Activated gamma-delta T cell treated with anti-CD3 and anti-CD28 coated beads, Interleukin-2, amount 50 U/mL, for 16 hours (primary cell): Measurements from ENCODE around the gene USF2.
A peak's percentile ranks its signal among the peaks of the same experiment; 100 is the strongest.

Experiments used
- DNase-seq: peaks from one replicate; pipeline ENCODE4 v3.0.0-alpha.2; 2020; ENCODE audit warnings: low read depth

Gene USF2

GRCh38 chr19:35241417-35241816 lies 27.3 kb upstream of the USF2 start:
- DNase-seq: no peak

DNA sequence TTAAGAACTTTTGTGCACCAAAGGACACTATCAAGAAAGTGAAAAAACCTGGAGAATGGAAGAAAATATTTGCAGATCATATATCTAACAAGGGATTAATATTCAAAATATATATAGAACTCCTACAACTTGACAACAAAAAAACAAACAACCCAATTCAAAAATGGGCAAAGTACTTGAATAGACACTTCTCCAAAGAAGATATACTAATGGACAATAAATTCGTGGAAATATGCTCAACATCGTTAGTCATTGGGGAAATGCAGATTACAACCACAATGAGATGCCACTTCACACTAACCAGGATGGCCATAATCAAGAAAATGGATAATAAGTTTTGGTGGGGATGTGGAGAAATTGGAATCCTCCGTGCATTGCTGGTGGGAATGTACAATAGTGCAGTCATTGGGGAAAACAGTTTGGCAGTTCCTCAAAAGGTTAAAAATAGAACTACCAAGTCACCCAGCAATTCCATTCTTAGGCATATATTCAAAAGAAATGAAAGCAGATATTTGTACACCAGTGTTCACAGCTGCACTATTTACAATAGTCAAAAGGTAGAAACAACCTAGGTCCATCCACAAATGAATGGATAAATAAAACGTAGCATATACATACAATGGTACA lies 22.2 kb upstream of the USF2 start:
- no peak for DNase-seq

DNA sequence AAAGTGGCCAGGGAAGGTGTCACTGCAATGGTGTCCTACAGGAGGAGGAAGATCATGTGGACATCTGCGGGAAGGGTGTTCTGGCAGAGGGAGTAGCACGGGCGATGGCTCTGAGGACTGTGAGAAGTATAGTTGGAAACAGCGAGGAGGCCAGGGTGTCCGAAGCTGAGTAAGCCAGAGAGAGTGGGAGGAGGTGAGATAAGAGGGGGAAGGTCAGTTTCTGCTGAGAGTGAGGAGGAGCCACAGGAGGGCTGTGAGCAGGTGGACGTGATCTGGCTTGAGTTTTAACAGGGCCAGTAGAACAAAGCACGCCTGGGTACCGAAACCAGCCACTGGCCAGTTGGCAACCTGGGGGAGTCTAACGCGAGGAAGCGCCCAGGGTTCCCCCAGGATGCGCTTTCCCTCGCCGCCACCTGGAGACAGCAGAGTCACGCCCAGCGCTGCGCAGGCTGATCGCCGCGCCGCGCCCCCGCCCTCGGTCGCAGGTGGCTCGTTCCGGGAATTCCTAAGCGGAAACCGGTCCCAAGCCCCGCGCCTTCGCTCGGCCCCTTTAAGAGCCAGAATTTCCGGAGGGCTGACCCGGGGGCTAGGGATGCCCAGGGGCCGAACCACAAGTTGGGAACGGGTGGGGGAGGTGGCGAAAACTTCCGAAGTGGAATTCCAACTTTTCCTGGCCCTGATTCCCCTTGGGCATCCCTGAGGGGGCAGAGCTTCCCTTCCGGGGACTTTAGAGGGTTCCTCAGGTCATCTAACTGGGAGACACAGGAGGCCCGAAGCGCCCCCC lies 21.0 kb upstream of the USF2 start:
- DNase-seq: no peak

- DNase-seq: peak; percentile 62
Observed at GRCh38 chr19:35248310-35249145, 20.2 kb upstream of the USF2 start, which contains the start of gene LSR. Gene LSR (plus strand): TSS chr19:35249002. CDS start chr19:35249023, 21 bp downstream.

GRCh38 chr19:35249146-35249847 lies 19.5 kb upstream of the USF2 start:
- no peak for DNase-seq

DNA sequence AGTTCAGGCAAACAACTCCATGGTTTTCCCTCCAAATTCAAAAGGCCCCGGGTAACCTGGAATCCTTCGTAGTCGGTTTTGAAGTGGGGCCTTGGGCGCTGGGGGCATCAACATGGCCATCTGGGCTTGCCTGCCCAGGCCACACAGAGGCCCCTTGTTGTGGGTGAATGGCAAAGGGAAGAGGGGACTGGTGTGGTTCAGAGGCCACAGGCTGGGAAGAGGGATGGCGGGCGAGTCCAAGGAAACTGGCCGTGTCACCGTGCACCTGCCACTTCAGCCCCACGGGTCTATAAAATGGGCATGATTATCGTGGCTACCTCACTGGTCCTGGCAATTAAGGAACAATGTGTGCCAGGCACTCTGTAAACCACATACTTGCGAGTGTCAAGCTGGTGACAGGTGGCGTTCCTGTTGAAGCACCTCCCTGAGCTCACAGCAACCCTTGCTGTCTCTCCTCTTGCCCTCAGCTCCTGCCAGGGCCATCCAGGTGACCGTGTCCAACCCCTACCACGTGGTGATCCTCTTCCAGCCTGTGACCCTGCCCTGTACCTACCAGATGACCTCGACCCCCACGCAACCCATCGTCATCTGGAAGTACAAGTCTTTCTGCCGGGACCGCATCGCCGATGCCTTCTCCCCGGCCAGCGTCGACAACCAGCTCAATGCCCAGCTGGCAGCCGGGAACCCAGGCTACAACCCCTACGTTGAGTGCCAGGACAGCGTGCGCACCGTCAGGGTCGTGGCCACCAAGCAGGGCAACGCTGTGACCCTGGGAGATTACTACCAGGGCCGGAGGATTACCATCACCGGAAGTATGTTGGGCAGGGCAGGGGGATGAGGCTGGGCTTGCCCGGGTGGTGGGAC lies 18.7 kb upstream of the USF2 start:
- DNase-seq: no peak

DNA sequence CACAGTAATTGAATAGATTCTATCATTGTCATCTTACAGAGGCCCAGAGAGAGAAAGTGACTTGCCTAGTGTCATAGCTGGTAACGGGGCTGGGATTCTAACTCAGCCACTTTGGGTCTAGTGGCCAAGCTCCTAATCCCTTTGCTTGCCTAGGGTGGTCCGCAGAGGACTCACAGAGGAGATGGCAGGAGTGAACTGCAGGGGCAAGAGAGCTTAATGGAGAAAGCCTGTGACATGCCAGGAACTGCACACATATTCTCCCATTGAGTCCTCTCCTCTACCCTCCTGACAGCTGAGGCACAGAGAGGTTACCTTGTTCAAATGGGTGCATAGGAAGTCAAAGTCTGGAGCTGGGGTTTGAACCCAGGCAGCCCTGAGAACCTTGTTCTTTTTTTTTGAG lies 17.3 kb upstream of the USF2 start:
- DNase-seq: no peak

DNA sequence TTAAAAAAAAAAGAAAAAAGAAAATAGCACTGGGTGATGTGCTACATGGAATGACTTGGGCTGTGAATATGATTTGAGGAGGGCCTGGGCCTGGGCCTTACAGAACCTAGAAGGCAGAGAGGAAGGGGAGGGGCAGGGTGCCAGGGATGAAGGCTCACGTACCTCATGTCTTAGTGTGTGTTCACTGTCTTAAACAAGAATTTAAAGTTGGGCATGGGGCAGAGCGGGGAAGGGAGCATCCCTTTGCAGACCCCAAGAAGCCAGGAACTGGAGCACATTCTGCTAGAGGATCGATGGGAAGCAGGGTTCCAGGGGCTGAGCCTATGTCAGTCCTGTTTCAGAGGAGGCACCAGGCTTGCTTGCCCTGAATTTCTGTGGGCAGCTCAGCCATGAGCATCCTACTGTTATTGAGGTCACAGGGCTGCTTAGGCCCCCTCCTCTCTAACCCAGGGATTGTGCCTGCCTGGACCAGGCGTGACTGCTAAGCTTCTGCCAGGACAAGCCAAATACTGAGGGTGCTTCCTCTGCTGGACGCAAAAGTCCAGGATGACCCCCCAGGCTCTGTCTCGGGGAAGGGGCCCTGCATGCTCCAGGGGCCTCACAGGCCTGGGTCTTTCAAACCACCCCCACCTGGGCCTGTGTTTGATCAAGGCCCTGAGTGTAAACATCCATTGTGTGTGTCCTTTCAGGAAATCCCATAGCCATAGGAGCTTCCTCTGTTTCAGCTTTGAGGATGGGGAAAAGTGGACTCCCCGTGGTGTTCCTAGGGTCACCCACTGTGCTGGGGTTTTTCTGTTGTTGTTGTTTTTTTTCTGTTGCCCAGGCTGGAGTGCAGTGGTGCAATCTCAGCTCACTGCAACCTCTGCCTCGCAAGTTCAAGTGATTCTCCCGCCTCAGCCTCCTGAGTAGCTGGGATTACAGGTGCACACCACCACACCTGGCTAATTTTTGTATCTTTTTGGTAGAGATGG lies 15.2 kb upstream of the USF2 start:
- no peak for DNase-seq

- DNase-seq: no peak
Observed at GRCh38 chr19:35254341-35255297, 14.1 kb upstream of the USF2 start.

DNA sequence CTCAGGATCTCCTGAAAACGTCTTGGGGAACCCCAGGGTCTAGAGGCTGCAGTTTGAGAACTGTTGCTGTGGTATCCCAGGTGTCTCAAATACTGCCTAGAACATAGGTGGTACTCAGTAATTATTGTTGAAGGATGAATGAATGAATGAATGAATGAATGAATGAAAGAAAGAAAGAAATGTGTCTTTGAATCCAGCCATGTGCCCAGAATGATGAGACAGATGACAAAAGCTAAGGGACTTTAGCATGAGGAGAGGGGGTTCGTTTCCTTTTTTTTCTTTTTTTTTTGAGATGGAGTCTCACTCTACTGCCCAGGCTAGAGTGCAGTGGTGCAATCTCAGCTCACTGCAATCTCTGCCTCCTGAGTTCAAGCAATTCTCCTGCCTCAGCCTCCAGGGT lies 12.2 kb upstream of the USF2 start:
- DNase-seq: no peak

DNA sequence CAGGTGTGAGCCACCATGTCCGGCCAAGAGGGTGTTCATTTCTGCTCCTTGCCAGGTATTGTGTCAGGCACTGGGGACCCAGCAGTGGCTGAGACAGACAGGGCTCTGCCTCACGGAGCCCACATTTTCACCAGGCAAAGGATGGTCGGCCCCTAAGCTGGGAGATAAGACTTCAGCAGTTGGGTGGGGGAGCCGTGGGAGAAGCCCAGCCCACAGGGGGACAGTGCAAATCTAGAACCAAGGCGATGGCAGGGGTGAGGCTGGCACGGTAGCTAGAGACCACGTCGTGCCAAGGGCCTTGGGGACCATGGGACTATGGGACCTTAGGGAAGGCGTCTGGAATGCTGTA lies 11.7 kb upstream of the USF2 start:
- DNase-seq: no peak

DNA sequence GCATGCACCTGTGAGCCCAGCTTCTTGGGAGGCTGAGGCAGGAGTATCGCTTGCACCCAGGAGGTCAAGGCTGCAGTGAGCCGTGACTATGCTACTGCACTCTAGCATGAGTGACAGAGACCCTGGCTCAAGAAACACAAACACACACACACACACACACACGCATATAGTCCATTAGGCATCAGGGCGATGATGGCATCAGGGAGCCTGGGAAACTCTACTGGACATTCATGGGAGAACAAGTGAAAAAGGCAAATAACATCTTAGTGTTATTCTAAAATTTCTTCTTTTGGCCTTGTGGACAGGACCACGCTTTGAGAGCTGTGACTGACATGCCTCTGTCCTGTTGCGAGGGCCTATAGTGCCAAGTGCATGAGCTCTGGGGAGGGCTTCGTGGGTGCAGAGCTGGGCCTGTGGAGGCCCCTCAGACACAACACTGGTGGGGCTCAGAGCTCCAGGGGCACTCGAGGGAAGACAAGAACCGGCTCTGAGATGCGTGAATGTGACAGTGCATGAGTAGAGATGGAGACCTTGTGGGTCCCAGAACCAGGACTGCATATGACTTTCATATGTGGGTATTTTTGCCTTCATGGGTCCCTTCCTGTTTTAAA lies 8.0 kb upstream of the USF2 start:
- no peak for DNase-seq

DNA sequence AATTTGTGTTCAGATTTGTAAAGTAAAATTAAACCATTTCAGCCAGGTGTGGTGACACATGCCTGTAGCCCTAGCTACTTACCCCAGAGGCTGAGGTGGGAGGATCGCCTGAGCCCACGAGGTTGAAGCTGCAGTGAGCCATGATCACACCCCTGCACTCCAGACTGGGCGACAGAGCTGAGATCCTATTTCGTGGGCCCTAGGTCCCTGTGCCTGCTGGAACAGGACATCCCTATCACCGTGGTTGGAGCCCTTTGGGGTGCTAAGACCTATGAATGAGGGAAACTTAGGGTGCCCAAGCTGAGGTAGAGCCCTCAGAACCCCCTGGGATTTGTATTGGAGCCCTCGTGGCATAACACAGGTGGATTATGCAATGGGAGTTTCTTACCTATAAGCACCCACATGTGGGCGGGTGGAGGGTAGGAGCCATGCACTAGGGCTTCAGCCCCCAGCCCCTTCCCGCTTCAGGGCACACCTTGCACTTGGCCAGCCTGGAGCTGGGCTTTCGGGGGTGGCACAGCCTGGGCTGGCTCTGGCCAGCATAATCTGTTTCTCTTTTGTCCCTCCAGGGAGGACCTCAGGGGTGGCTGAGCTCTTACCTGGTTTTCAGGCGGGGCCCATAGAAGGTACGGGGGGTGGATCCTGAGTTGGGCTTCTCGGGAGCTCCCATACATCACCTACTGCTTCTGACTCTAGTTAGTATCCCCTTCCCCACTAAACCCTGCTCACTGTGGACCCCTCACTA lies 7.2 kb upstream of the USF2 start:
- no peak for DNase-seq

- no peak for DNase-seq
Observed at GRCh38 chr19:35262101-35262761, 6.5 kb upstream of the USF2 start.

- DNase-seq: no peak
Observed at GRCh38 chr19:35264268-35265125, 4.3 kb upstream of the USF2 start.
